Naive thymus-derived CD8-positive, alpha-beta T cell (primary cell): ENCODE results near the gene FNDC10. TPM values are rescaled to one million over a fixed set of nuclear protein-coding genes. Genes with fewer than 3 reads are reported as not detected.

ENCODE experiments used
- ATAC-seq, 2 donors: fragments of 150-1000 bp; cut with Tn5 transposase in 1 of 2; sonication (Bioruptor Pico), chemical (Tn5 transposase) in 1 of 2; 1 replicate in 1 of 2; 2 replicates in 1 of 2; pipeline ENCODE4 v1.10.0; 2021; ENCODE audit warnings: mild to moderate bottlenecking in 2 of 2, moderate library complexity in 2 of 2
- POLR2A ChIA-PET: fragments of 350-600 bp; sonication (Branson Sonifier 250); formaldehyde crosslinking; loops from one replicate; lab custom pipeline; 2021; ENCODE audit warnings: antibody characterized with exemption; lab: Charles Lee
- DNase-seq, 10 donors: peaks; one replicate each; pipeline versions ENCODE4 v3.0.0 to v3.0.0-alpha.2; 2020 to 2022
- H3K27ac Mint-ChIP-seq, 10 donors: one replicate each; pipeline ENCODE4 v1.8.0; 2020 to 2022; ENCODE audit warnings: mild to moderate bottlenecking in 10 of 10, mixed read lengths in 10 of 10, moderate library complexity in 4 of 10, inconsistent platforms in 1 of 10
- H3K27me3 Mint-ChIP-seq, 5 donors: one replicate each; pipeline ENCODE4 v1.8.0; 2021 to 2022; ENCODE audit warnings: mixed read lengths in 5 of 5
- H3K36me3 Mint-ChIP-seq, 3 donors: one replicate each; pipeline ENCODE4 v1.8.0; 2020 to 2022; ENCODE audit warnings: mixed read lengths in 3 of 3, mild to moderate bottlenecking in 2 of 3, inconsistent platforms in 1 of 3
- H3K4me1 Mint-ChIP-seq, 4 donors: one replicate each; pipeline ENCODE4 v1.8.0; 2021 to 2022; ENCODE audit warnings: mixed read lengths in 4 of 4
- H3K4me3 Mint-ChIP-seq, 10 donors: one replicate each; pipeline ENCODE4 v1.8.0; 2020 to 2022; ENCODE audit warnings: mild to moderate bottlenecking in 10 of 10, mixed read lengths in 10 of 10, moderate library complexity in 6 of 10, inconsistent platforms in 1 of 10
- H3K9me3 Mint-ChIP-seq, 9 donors: one replicate each; pipeline ENCODE4 v1.8.0; 2020 to 2022; ENCODE audit warnings: mixed read lengths in 9 of 9, mild to moderate bottlenecking in 3 of 9, inconsistent platforms in 1 of 9, moderate library complexity in 1 of 9
- polyA plus RNA-seq, 3 donors: library from polyadenylated mRNA; unstranded; fragments of 300-500 nt; fragmentation: Illumina TruSeq; gene quantifications; one replicate each; pipeline ENCODE4 v1.2.3, GENCODE V29; 2021
- total RNA-seq, 8 experiments: library from RNA in 2 of 8; stranded (reverse) in 2 of 8; gene quantifications; one replicate each; pipeline ENCODE4 v1.2.3 and lab custom pipeline; 2021 to 2026

FNDC10 gene
- total and polyA plus RNA-seq, 5 experiments from 2014 or later: 0.75 to 3.8 (median 2.4) TPM

- H3K9me3 Mint-ChIP-seq: no peaks in the 10 kb centered on the region
- POLR2A ChIA-PET: interaction anchor here (0.7 to 9.7 kb wide), 3 partner anchors 9 to 33 kb away, joined by 5 to 246 read pairs (median 43); partner anchors contain the start of gene MMP23B
- no peaks in the 10 kb centered on the region for H3K36me3 Mint-ChIP-seq
- peak overlapping the region in 5 of 10 donors; percentile 2 to 33 (median 8) for H3K4me3 Mint-ChIP-seq
- H3K27ac Mint-ChIP-seq: peak overlapping the region in 9 of 10 donors; percentile 14 to 88 (median 45)
- DNase-seq: no peak
- no peaks in the 10 kb centered on the region for H3K27me3 Mint-ChIP-seq
- peaks cover 9 to 33% (median 30%) of the 10 kb centered on the region in 4 donors for H3K4me1 Mint-ChIP-seq
- ATAC-seq: no peak
Observed at GRCh38 chr1:1612104-1612400, 12.1 kb upstream of the FNDC10 start.

- Mint-ChIP-seq H3K27ac (peak overlapping the region in 7 of 10 donors; percentile 8 to 79 (median 48)), H3K4me3 (no peak overlapping the region), H3K4me1 (peaks cover 13 to 37% (median 31%) of the 10 kb centered on the region in 4 donors), H3K27me3 (no peaks in the 10 kb centered on the region), H3K9me3 (no peaks in the 10 kb centered on the region), H3K36me3 (no peaks in the 10 kb centered on the region)
- ATAC-seq (no peak), DNase-seq (no peak)
- POLR2A ChIA-PET: interaction anchor here (0.7 to 6.1 kb wide), 5 partner anchors 8 to 178 kb away, joined by 3 to 43 read pairs (median 4); no protein-coding TSS in a partner anchor
Observed at GRCh38 chr1:1610796-1611195, 10.9 kb upstream of the FNDC10 start.

- no peak overlapping the region for H3K4me3 Mint-ChIP-seq
- POLR2A ChIA-PET: interaction anchor here (0.7 to 1.4 kb wide), 4 partner anchors 19 to 59 kb away, joined by 3 to 6 read pairs (median 4); no protein-coding TSS in a partner anchor
- H3K4me1 Mint-ChIP-seq: peaks cover 13 to 36% (median 31%) of the 10 kb centered on the region in 4 donors
- H3K9me3 Mint-ChIP-seq: no peaks in the 10 kb centered on the region
- no peaks in the 10 kb centered on the region for H3K36me3 Mint-ChIP-seq
- DNase-seq (no peak), ATAC-seq (no peak)
- no peaks in the 10 kb centered on the region for H3K27me3 Mint-ChIP-seq
- peak overlapping the region in 3 of 10 donors; percentile 8 to 37 (median 36) for H3K27ac Mint-ChIP-seq
Observed at GRCh38 chr1:1609822-1610485, 10.0 kb upstream of the FNDC10 start.

- H3K27ac Mint-ChIP-seq: no peak overlapping the region
- no peak for ATAC-seq
- no peaks in the 10 kb centered on the region for H3K9me3 Mint-ChIP-seq
- no peaks in the 10 kb centered on the region for H3K36me3 Mint-ChIP-seq
- no peaks in the 10 kb centered on the region for H3K27me3 Mint-ChIP-seq
- no peak for DNase-seq
- POLR2A ChIA-PET: interaction anchor here (1.5 to 2.8 kb wide), 4 partner anchors 8 to 28 kb away, joined by 5 to 18 read pairs (median 14); partner anchors contain the start of gene MIB2
- H3K4me3 Mint-ChIP-seq: no peak overlapping the region
- peaks cover 5 to 18% (median 10%) of the 10 kb centered on the region in 4 donors for H3K4me1 Mint-ChIP-seq
Observed at GRCh38 chr1:1606232-1606631, 6.3 kb upstream of the FNDC10 start.

GRCh38 chr1:1605724-1606123 lies 5.8 kb upstream of the FNDC10 start:
- H3K27me3 Mint-ChIP-seq: no peaks in the 10 kb centered on the region
- H3K27ac Mint-ChIP-seq: no peak overlapping the region
- DNase-seq: no peak
- no peak overlapping the region for H3K4me3 Mint-ChIP-seq
- H3K9me3 Mint-ChIP-seq: no peaks in the 10 kb centered on the region
- peaks cover 5 to 18% (median 10%) of the 10 kb centered on the region in 4 donors for H3K4me1 Mint-ChIP-seq
- POLR2A ChIA-PET: interaction anchor here (1.1 kb wide), 1 partner anchor 23 kb away, joined by 3 read pairs; no protein-coding TSS in a partner anchor
- H3K36me3 Mint-ChIP-seq: no peaks in the 10 kb centered on the region
- ATAC-seq: no peak

- Mint-ChIP-seq H3K9me3 (no peaks in the 10 kb centered on the region), H3K27ac (peak overlapping the region in 6 of 10 donors; percentile 38 to 81 (median 66)), H3K4me1 (peaks cover 5 to 20% (median 10%) of the 10 kb centered on the region in 4 donors), H3K36me3 (no peaks in the 10 kb centered on the region), H3K27me3 (no peaks in the 10 kb centered on the region), H3K4me3 (peak overlapping the region in 2 of 10 donors; percentile 15 to 36)
- ATAC-seq (no peak), DNase-seq (peak in 1 of 10 donors; percentile 33)
- POLR2A ChIA-PET: interaction anchor here (1.1 to 4.2 kb wide), 2 partner anchors 9 to 24 kb away, joined by 3 to 43 read pairs; partner anchors contain the start of gene MIB2
Observed at GRCh38 chr1:1605034-1605591, 5.2 kb upstream of the FNDC10 start.

GRCh38 chr1:1604374-1605033 lies 4.6 kb upstream of the FNDC10 start:
- Mint-ChIP-seq H3K4me3 (peak overlapping the region in 1 of 10 donors; percentile 36), H3K9me3 (no peaks in the 10 kb centered on the region), H3K4me1 (peaks cover 5 to 20% (median 10%) of the 10 kb centered on the region in 4 donors), H3K36me3 (no peaks in the 10 kb centered on the region), H3K27ac (peak overlapping the region in 6 of 10 donors; percentile 32 to 81 (median 44)), H3K27me3 (no peaks in the 10 kb centered on the region)
- POLR2A ChIA-PET: interaction anchor here (1.1 to 4.2 kb wide), 2 partner anchors 9 to 24 kb away, joined by 3 to 43 read pairs; partner anchors contain the start of gene MIB2
- no peak for ATAC-seq
- no peak for DNase-seq

- no peak for ATAC-seq
- DNase-seq: no peak
- no peak overlapping the region for H3K4me3 Mint-ChIP-seq
- no peaks in the 10 kb centered on the region for H3K9me3 Mint-ChIP-seq
- POLR2A ChIA-PET: interaction anchor here (0.7 to 4.2 kb wide), 5 partner anchors 10 to 28 kb away, joined by 3 to 43 read pairs (median 3); partner anchors contain the start of gene MIB2
- peak overlapping the region in 3 of 10 donors; percentile 14 to 67 (median 36) for H3K27ac Mint-ChIP-seq
- no peaks in the 10 kb centered on the region for H3K36me3 Mint-ChIP-seq
- peaks cover 0 to 4% (median 0%) of the 10 kb centered on the region in 5 donors for H3K27me3 Mint-ChIP-seq
- peaks cover 7 to 23% (median 14%) of the 10 kb centered on the region in 4 donors for H3K4me1 Mint-ChIP-seq
Observed at GRCh38 chr1:1603671-1604373, 3.9 kb upstream of the FNDC10 start.

- H3K27me3 Mint-ChIP-seq: peaks cover 0 to 8% (median 0%) of the 10 kb centered on the region in 5 donors
- DNase-seq (no peak), ATAC-seq (no peak)
- H3K4me1 Mint-ChIP-seq: peaks cover 9 to 25% (median 16%) of the 10 kb centered on the region in 4 donors
- no peaks in the 10 kb centered on the region for H3K36me3 Mint-ChIP-seq
- POLR2A ChIA-PET: interaction anchor here (0.6 to 4.2 kb wide), 5 partner anchors 11 to 144 kb away, joined by 3 to 43 read pairs (median 3); partner anchors contain the start of gene MIB2
- no peaks in the 10 kb centered on the region for H3K9me3 Mint-ChIP-seq
- H3K4me3 Mint-ChIP-seq: no peak overlapping the region
- peak overlapping the region in 2 of 10 donors; percentile 21 to 35 for H3K27ac Mint-ChIP-seq
Observed at GRCh38 chr1:1602968-1603506, 3.1 kb upstream of the FNDC10 start.

GRCh38 chr1:1602304-1602967 lies 2.5 kb upstream of the FNDC10 start:
- Mint-ChIP-seq H3K9me3 (no peaks in the 10 kb centered on the region), H3K27me3 (peaks cover 0 to 11% (median 0%) of the 10 kb centered on the region in 5 donors), H3K27ac (peak overlapping the region in 2 of 10 donors; percentile 21 to 35), H3K4me3 (peak overlapping the region in 2 of 10 donors; percentile 33 to 41), H3K4me1 (peaks cover 10 to 21% (median 16%) of the 10 kb centered on the region in 4 donors), H3K36me3 (no peaks in the 10 kb centered on the region)
- POLR2A ChIA-PET: interaction anchor here (0.6 to 4.2 kb wide), 4 partner anchors 11 to 144 kb away, joined by 3 to 43 read pairs (median 4); partner anchors contain the start of gene MIB2
- ATAC-seq: no peak
- no peak for DNase-seq
